Loucy (cell line): ENCODE results near the gene PRICKLE2.

ENCODE experiments used
- H2AFZ ChIP-seq: fragments of 200-600 bp; sonication (generic); 2 replicates; pipeline ENCODE4 v1.6.0; 2016; ENCODE audit warnings: antibody characterized with exemption, mild to moderate bottlenecking, low read length, moderate library complexity
- H3F3A ChIP-seq: fragments of 200-600 bp; 2 replicates; pipeline ENCODE4 v1.6.0; 2016; ENCODE audit warnings: antibody characterized with exemption, low read depth, mild to moderate bottlenecking
- H3K27me3 ChIP-seq: fragments of 200-600 bp; sonication (generic); 2 replicates; pipeline ENCODE4 v1.6.1; 2014; ENCODE audit warnings: low read length, mild to moderate bottlenecking; ENCODE audit not compliant: insufficient read depth, poor library complexity, severe bottlenecking
- H3K36me3 ChIP-seq: fragments of 200-600 bp; sonication (generic); 2 replicates; pipeline ENCODE4 v1.6.1; 2016; ENCODE audit warnings: low read length; ENCODE audit not compliant: insufficient read depth
- H3K4me1 ChIP-seq: fragments of 200-600 bp; sonication (generic); 2 replicates; pipeline ENCODE4 v1.5.1; 2014; ENCODE audit warnings: low read length, mild to moderate bottlenecking; ENCODE audit not compliant: insufficient read depth, poor library complexity, severe bottlenecking
- H3K4me2 ChIP-seq: fragments of 200-600 bp; sonication (generic); 2 replicates; pipeline ENCODE4 v1.6.0; 2014; ENCODE audit warnings: antibody characterized with exemption, low read length, low read depth, mild to moderate bottlenecking; ENCODE audit not compliant: poor library complexity, severe bottlenecking
- H3K4me3 ChIP-seq: fragments of 200-600 bp; sonication (generic); 2 replicates; pipeline ENCODE4 v1.5.1; 2014; ENCODE audit warnings: low read length, mild to moderate bottlenecking, mixed read lengths; ENCODE audit not compliant: poor library complexity, severe bottlenecking
- H3K79me2 ChIP-seq: fragments of 200-600 bp; sonication (generic); 2 replicates; pipeline ENCODE4 v1.6.1; 2014; ENCODE audit warnings: low read length; ENCODE audit not compliant: insufficient read depth
- H3K9ac ChIP-seq: fragments of 200-600 bp; sonication (generic); 2 replicates; pipeline ENCODE4 v1.6.0; 2014; ENCODE audit warnings: mild to moderate bottlenecking, low read depth, low read length, moderate library complexity; ENCODE audit not compliant: poor library complexity, severe bottlenecking
- H3K9me2 ChIP-seq: fragments of 200-600 bp; sonication (generic); replicated peaks from 2 replicates; pipeline ENCODE4 v1.6.1; 2016; ENCODE audit warnings: low read depth, low read length, mixed read lengths
- H3K9me3 ChIP-seq: fragments of 200-600 bp; sonication (generic); 2 replicates; pipeline ENCODE4 v1.6.1; 2014; ENCODE audit warnings: mild to moderate bottlenecking, antibody characterized with exemption, low read length, low read depth; ENCODE audit not compliant: insufficient read depth
- H4K20me1 ChIP-seq: fragments of 200-600 bp; sonication (generic); 2 replicates; pipeline ENCODE4 v1.6.0; 2014; ENCODE audit warnings: antibody characterized with exemption, low read length, mild to moderate bottlenecking; ENCODE audit not compliant: insufficient read depth, poor library complexity, severe bottlenecking
- CTCF ChIP-seq: fragments of 200-600 bp; sonication (generic); conservative IDR thresholded peaks from 2 replicates; pipeline ENCODE4 v1.5.1; 2014; ENCODE audit warnings: mild to moderate bottlenecking, antibody characterized with exemption, low read length
- EZH2phosphoT487 ChIP-seq: fragments of 200-600 bp; IDR thresholded peaks from 2 replicates; pipeline ENCODE4 v1.6.1; 2018; ENCODE audit warnings: antibody characterized with exemption, mild to moderate bottlenecking, moderate library complexity, borderline replicate concordance

The PRICKLE2 gene

GRCh38 chr3:64218746-64219145 is 6.5 kb downstream of the PRICKLE2 start:
- H3K36me3 ChIP-seq, result no peaks in the 10 kb centered on the region
- H3K9me2 ChIP-seq, result no peaks in the 10 kb centered on the region
- H3K9me3 ChIP-seq, result no peaks in the 10 kb centered on the region
- no peak overlapping the region for H3K4me2 ChIP-seq
- no peak overlapping the region for H2AFZ ChIP-seq
- H3K9ac ChIP-seq, result no peak overlapping the region
- H3K4me1 ChIP-seq, result no peaks in the 10 kb centered on the region
- no peak overlapping the region for H3K4me3 ChIP-seq
- H3F3A ChIP-seq, result no peaks in the 10 kb centered on the region
- H3K27me3 ChIP-seq, result no peaks in the 10 kb centered on the region
- TF ChIP-seq CTCF (no peak), EZH2phosphoT487 (no peak)
- H3K79me2 ChIP-seq, result no peaks in the 10 kb centered on the region
- no peaks in the 10 kb centered on the region for H4K20me1 ChIP-seq

GRCh38 chr3:64218329-64218728 is 6.9 kb downstream of the PRICKLE2 start:
- H3K4me1 ChIP-seq, result no peaks in the 10 kb centered on the region
- H4K20me1 ChIP-seq, result no peaks in the 10 kb centered on the region
- no peaks in the 10 kb centered on the region for H3K36me3 ChIP-seq
- H3F3A ChIP-seq, result no peaks in the 10 kb centered on the region
- no peaks in the 10 kb centered on the region for H3K79me2 ChIP-seq
- H3K9me2 ChIP-seq, result no peaks in the 10 kb centered on the region
- no peak overlapping the region for H3K9ac ChIP-seq
- H3K4me3 ChIP-seq, result no peak overlapping the region
- H3K27me3 ChIP-seq, result no peaks in the 10 kb centered on the region
- no peak for TF ChIP-seq EZH2phosphoT487
- no peak for TF ChIP-seq CTCF
- H2AFZ ChIP-seq, result no peak overlapping the region
- H3K4me2 ChIP-seq, result no peak overlapping the region
- H3K9me3 ChIP-seq, result no peaks in the 10 kb centered on the region

- Histone ChIP-seq H3K4me3 (no peak overlapping the region), H3K9me2 (no peaks in the 10 kb centered on the region), H3K9ac (no peak overlapping the region), H2AFZ (no peak overlapping the region), H4K20me1 (no peaks in the 10 kb centered on the region), H3K79me2 (no peaks in the 10 kb centered on the region), H3K27me3 (no peaks in the 10 kb centered on the region), H3K36me3 (no peaks in the 10 kb centered on the region), H3K9me3 (no peaks in the 10 kb centered on the region), H3F3A (no peaks in the 10 kb centered on the region), H3K4me1 (no peaks in the 10 kb centered on the region), H3K4me2 (no peak overlapping the region)
- TF ChIP-seq EZH2phosphoT487, result no peak
- TF ChIP-seq CTCF, result no peak
Measured at GRCh38 chr3:64216274-64217147, 8.8 kb downstream of the PRICKLE2 start.
